HG03139 (cell line): ENCODE measurements around the gene SLC17A7.

Experiments
- ATAC-seq: cut with Tn5 transposase; IDR thresholded peaks from one replicate; pipeline ENCODE4 v1.9.1; 2021; ENCODE audit not compliant: unreplicated experiment

SLC17A7 gene

GRCh38 chr19:49411681-49412326 is 29.5 kb downstream of the SLC17A7 start:
- ATAC-seq = no peak

GRCh38 chr19:49409441-49410029 is 31.8 kb downstream of the SLC17A7 start:
- ATAC-seq = no peak

GRCh38 chr19:49408816-49409440 is 32.4 kb downstream of the SLC17A7 start:
- ATAC-seq = no peak

GRCh38 chr19:49407482-49408015 is 33.8 kb downstream of the SLC17A7 start:
- no peak for ATAC-seq

GRCh38 chr19:49407079-49407478 is 34.2 kb downstream of the SLC17A7 start:
- no peak for ATAC-seq

- no peak for ATAC-seq
Measured at GRCh38 chr19:49403404-49404187, 37.7 kb downstream of the SLC17A7 start.

GRCh38 chr19:49400029-49400428 is 41.3 kb downstream of the SLC17A7 start:
- ATAC-seq = no peak

GRCh38 chr19:49398931-49399330 is 42.4 kb downstream of the SLC17A7 start:
- no peak for ATAC-seq

- no peak for ATAC-seq
Measured at GRCh38 chr19:49398001-49398615, 43.2 kb downstream of the SLC17A7 start.

- ATAC-seq = no peak
Measured at GRCh38 chr19:49396738-49397505, 44.4 kb downstream of the SLC17A7 start.

- no peak for ATAC-seq
Measured at GRCh38 chr19:49395581-49396407, 45.5 kb downstream of the SLC17A7 start.

- no peak for ATAC-seq
Measured at GRCh38 chr19:49393881-49394280, 47.4 kb downstream of the SLC17A7 start.

GRCh38 chr19:49391581-49392399 is 49.5 kb downstream of the SLC17A7 start:
- ATAC-seq = no peak

GRCh38 chr19:49390929-49391359 is 50.4 kb downstream of the SLC17A7 start:
- ATAC-seq = no peak

GRCh38 chr19:49390131-49390928 is 51.0 kb downstream of the SLC17A7 start:
- no peak for ATAC-seq

- ATAC-seq = no peak
Measured at GRCh38 chr19:49389406-49389805, 51.9 kb downstream of the SLC17A7 start.

GRCh38 chr19:49387936-49388372 is 53.4 kb downstream of the SLC17A7 start, which contains the start of gene KASH5:
Gene KASH5 (plus strand): TSS chr19:49388249. CDS start chr19:49390884, 2,635 bp downstream.
- ATAC-seq = no peak
